Smooth muscle cell (in vitro differentiated cells): ENCODE results near the gene HTR3B. TPM values are rescaled to one million over a fixed set of nuclear protein-coding genes. Genes with fewer than 3 reads are reported as not detected.
A peak's percentile ranks its signal among the peaks of the same experiment; 100 is the strongest.

Experiments used
- DNase-seq: peaks from one replicate; lab custom pipeline; 2025; ENCODE audit not compliant: unreplicated experiment; lab: John Stamatoyannopoulos, UW
- H2AFZ ChIP-seq: fragments of 200-600 bp; sonication (generic); 2 replicates; pipeline ENCODE4 v1.6.0; 2016; ENCODE audit warnings: antibody characterized with exemption, low read depth, mild to moderate bottlenecking
- H3F3A ChIP-seq: fragments of 200-600 bp; sonication (generic); 2 replicates; pipeline ENCODE4 v1.6.0; 2017; ENCODE audit warnings: antibody characterized with exemption, low read depth
- H3K27ac ChIP-seq: fragments of 200-600 bp; sonication (generic); 2 replicates; pipeline ENCODE4 v1.5.1; 2016; ENCODE audit warnings: low read depth, mild to moderate bottlenecking
- H3K27me3 ChIP-seq: fragments of 200-600 bp; sonication (generic); 2 replicates; pipeline ENCODE4 v1.6.1; 2016; ENCODE audit warnings: low read depth, mild to moderate bottlenecking
- H3K36me3 ChIP-seq: fragments of 200-600 bp; sonication (generic); 2 replicates; pipeline ENCODE4 v1.5.1; 2016; ENCODE audit warnings: low read depth
- H3K4me1 ChIP-seq: fragments of 200-600 bp; sonication (generic); 2 replicates; pipeline ENCODE4 v1.5.1; 2016; ENCODE audit warnings: low read depth
- H3K4me2 ChIP-seq: fragments of 200-600 bp; sonication (generic); 2 replicates; pipeline ENCODE4 v1.6.0; 2016; ENCODE audit warnings: mild to moderate bottlenecking
- H3K4me3 ChIP-seq: fragments of 200-600 bp; sonication (generic); 2 replicates; pipeline ENCODE4 v1.5.1; 2016; ENCODE audit warnings: mild to moderate bottlenecking
- H3K79me2 ChIP-seq: fragments of 200-600 bp; sonication (generic); 2 replicates; pipeline ENCODE4 v1.6.0; 2016; ENCODE audit warnings: low read depth, mild to moderate bottlenecking
- H3K9ac ChIP-seq: fragments of 200-600 bp; sonication (generic); 2 replicates; pipeline ENCODE4 v1.6.0; 2016; ENCODE audit warnings: low read depth
- H3K9me3 ChIP-seq: fragments of 200-600 bp; sonication (generic); replicated peaks from 2 replicates; pipeline ENCODE4 v1.5.1; 2016; ENCODE audit warnings: low read depth
- H4K20me1 ChIP-seq: fragments of 200-600 bp; sonication (generic); 2 replicates; pipeline ENCODE4 v1.6.0; 2016; ENCODE audit warnings: low read depth
- WGBS: methylation state at CpG from one replicate; pipeline ENCODE4 v1.1.7; 2016; ENCODE audit warnings: low lambda C conversion rate; 5-methylcytosine and 5-hydroxymethylcytosine counted together
- polyA plus RNA-seq: library from polyadenylated mRNA; unstranded; fragments of >200 nt; fragmentation: Nextera tagmentation; extraction: Ambion mirVana; gene quantifications from 2 replicates; pipeline ENCODE4 v1.2.1, GENCODE V29; 2016
- total RNA-seq: library from RNA; depleted of rRNA; stranded (reverse); fragments of >200 nt; gene quantifications from 2 replicates; pipeline ENCODE4 v1.2.3, GENCODE V29; 2014
- TF ChIP-seq, protein P1 (sequence below): fragments of 200-600 bp; sonication (generic); IDR thresholded peaks from 2 replicates; pipeline ENCODE4 v1.5.1; 2017; ENCODE audit warnings: borderline replicate concordance, mild to moderate bottlenecking, antibody characterized with exemption; ENCODE audit not compliant: insufficient read depth, poor library complexity, severe bottlenecking

Gene HTR3B
- total and polyA plus RNA-seq, 2 experiments from 2014 or later, result not detected

- Histone ChIP-seq H3K27me3 (no peaks in the 10 kb centered on the region), H3K36me3 (no peaks in the 10 kb centered on the region), H3K4me3 (no peak overlapping the region), H3K27ac (no peak overlapping the region), H3F3A (no peaks in the 10 kb centered on the region), H4K20me1 (peaks cover 64% of the 10 kb centered on the region), H3K4me1 (peaks cover 13% of the 10 kb centered on the region), H3K79me2 (peaks cover 17% of the 10 kb centered on the region), H3K9ac (no peak overlapping the region), H2AFZ (no peak overlapping the region), H3K9me3 (no peaks in the 10 kb centered on the region), H3K4me2 (no peak overlapping the region)
- TF ChIP-seq, protein P1, sequence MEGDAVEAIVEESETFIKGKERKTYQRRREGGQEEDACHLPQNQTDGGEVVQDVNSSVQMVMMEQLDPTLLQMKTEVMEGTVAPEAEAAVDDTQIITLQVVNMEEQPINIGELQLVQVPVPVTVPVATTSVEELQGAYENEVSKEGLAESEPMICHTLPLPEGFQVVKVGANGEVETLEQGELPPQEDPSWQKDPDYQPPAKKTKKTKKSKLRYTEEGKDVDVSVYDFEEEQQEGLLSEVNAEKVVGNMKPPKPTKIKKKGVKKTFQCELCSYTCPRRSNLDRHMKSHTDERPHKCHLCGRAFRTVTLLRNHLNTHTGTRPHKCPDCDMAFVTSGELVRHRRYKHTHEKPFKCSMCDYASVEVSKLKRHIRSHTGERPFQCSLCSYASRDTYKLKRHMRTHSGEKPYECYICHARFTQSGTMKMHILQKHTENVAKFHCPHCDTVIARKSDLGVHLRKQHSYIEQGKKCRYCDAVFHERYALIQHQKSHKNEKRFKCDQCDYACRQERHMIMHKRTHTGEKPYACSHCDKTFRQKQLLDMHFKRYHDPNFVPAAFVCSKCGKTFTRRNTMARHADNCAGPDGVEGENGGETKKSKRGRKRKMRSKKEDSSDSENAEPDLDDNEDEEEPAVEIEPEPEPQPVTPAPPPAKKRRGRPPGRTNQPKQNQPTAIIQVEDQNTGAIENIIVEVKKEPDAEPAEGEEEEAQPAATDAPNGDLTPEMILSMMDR, result no peak
- no peak for DNase-seq
- WGBS, result 93% methylated on average over 3 of the region's 3 CpGs
These were observed 36.6 kb upstream of the HTR3B start for GRCh38 chr11:113867843-113868503.

GRCh38 chr11:113871336-113871735 is 33.3 kb upstream of the HTR3B start:
- H3K27me3 ChIP-seq, result no peaks in the 10 kb centered on the region
- peaks cover 13% of the 10 kb centered on the region for H3F3A ChIP-seq
- no peak overlapping the region for H3K4me3 ChIP-seq
- no peak overlapping the region for H3K9ac ChIP-seq
- peaks cover 55% of the 10 kb centered on the region for H4K20me1 ChIP-seq
- H3K4me1 ChIP-seq, result peaks cover 34% of the 10 kb centered on the region
- H3K27ac ChIP-seq, result no peak overlapping the region
- WGBS, result 48% methylated on average over 3 of the region's 3 CpGs
- H3K4me2 ChIP-seq, result peak overlapping the region; percentile 6
- TF ChIP-seq, protein P1, result no peak
- no peaks in the 10 kb centered on the region for H3K79me2 ChIP-seq
- H3K36me3 ChIP-seq, result no peaks in the 10 kb centered on the region
- H3K9me3 ChIP-seq, result no peaks in the 10 kb centered on the region
- H2AFZ ChIP-seq, result no peak overlapping the region
- no peak for DNase-seq

- Histone ChIP-seq H3F3A (peaks cover 13% of the 10 kb centered on the region), H3K4me2 (peak overlapping the region; percentile 95), H3K9ac (no peak overlapping the region), H3K36me3 (no peaks in the 10 kb centered on the region), H3K27ac (no peak overlapping the region), H3K4me3 (peak overlapping the region; percentile 62), H2AFZ (no peak overlapping the region), H4K20me1 (peaks cover 39% of the 10 kb centered on the region), H3K79me2 (no peaks in the 10 kb centered on the region), H3K27me3 (no peaks in the 10 kb centered on the region), H3K4me1 (peaks cover 35% of the 10 kb centered on the region), H3K9me3 (no peaks in the 10 kb centered on the region)
- TF ChIP-seq, protein P1, result no peak
- no peak for DNase-seq
- 25% methylated on average over 5 of the region's 5 CpGs for WGBS
These were observed 31.4 kb upstream of the HTR3B start for GRCh38 chr11:113873236-113873626.

DNA sequence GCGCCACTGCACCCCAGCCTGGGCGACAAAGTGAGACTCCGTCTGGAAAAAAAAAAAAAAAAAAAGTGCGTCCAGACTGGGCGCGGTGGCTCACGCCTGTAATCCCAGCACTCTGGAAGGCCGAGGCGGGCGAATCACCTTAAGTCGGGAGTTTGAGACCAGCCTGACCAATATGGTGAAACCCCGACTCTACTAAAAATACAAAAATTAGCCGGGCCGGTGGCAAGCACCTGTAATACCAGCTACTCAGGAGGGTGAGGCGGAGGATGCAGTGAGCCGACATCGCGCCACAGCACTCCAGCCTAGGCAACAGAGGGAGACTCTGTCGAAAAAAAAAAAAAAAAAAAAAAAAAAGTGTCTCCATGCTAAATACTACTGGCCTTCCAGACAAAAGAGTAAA is 30.5 kb upstream of the HTR3B start:
- Histone ChIP-seq H3K9ac (no peak overlapping the region), H3K9me3 (no peaks in the 10 kb centered on the region), H3K79me2 (no peaks in the 10 kb centered on the region), H3K36me3 (no peaks in the 10 kb centered on the region), H3K4me1 (peaks cover 35% of the 10 kb centered on the region), H3K27me3 (no peaks in the 10 kb centered on the region), H3F3A (peaks cover 13% of the 10 kb centered on the region), H3K4me3 (peak overlapping the region; percentile 62), H3K27ac (no peak overlapping the region), H4K20me1 (peaks cover 38% of the 10 kb centered on the region), H3K4me2 (peak overlapping the region; percentile 95), H2AFZ (peak overlapping the region; percentile 60)
- 15% methylated on average over 17 of the region's 19 CpGs for WGBS
- DNase-seq, result no peak
- TF ChIP-seq, protein P1, result no peak
